ENCODE measurements around the gene JAZF1. TPM values are rescaled to one million over a fixed set of nuclear protein-coding genes. Genes with fewer than 3 reads are reported as not detected.
"Not testable (repeated sequence)": the region's sequence is repeated elsewhere in the genome, so short reads cannot be mapped to it uniquely, and the experiment has no call there.

Gene JAZF1
- total RNA-seq, 4 donors from 2014 or later = 1.6 to 8.6 (median 5.3) TPM

DNA sequence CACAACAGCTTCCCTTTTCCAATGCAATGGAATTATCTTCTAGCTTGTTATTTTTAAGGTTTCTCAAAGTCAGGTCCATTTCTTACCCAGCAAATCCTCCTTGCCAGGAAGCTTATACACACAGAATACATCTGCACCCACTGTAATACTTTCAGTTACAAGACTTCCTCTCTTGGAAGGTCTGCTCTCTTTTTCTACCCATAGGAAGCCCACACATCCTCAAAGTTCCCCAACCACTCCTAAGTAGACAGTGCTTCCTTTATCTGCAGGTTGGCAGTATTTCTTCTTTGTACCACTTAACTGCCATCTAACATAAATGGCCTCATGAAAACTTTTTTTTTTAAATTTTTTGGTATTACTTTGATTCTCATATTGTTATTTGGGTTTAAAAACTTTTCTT is 285.0 kb downstream of the JAZF1 start:
- no peak for ATAC-seq
- no peak overlapping the region for H3K4me3 ChIP-seq
- TF ChIP-seq, protein P1, sequence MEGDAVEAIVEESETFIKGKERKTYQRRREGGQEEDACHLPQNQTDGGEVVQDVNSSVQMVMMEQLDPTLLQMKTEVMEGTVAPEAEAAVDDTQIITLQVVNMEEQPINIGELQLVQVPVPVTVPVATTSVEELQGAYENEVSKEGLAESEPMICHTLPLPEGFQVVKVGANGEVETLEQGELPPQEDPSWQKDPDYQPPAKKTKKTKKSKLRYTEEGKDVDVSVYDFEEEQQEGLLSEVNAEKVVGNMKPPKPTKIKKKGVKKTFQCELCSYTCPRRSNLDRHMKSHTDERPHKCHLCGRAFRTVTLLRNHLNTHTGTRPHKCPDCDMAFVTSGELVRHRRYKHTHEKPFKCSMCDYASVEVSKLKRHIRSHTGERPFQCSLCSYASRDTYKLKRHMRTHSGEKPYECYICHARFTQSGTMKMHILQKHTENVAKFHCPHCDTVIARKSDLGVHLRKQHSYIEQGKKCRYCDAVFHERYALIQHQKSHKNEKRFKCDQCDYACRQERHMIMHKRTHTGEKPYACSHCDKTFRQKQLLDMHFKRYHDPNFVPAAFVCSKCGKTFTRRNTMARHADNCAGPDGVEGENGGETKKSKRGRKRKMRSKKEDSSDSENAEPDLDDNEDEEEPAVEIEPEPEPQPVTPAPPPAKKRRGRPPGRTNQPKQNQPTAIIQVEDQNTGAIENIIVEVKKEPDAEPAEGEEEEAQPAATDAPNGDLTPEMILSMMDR (IDR thresholded peaks at IDR 0.05 in 4 of 5, conservative IDR thresholded peaks at IDR 0.05 in 1 of 5) = no peak
- TF ChIP-seq POLR2A (IDR thresholded peaks at IDR 0.05) = no peak
- peaks cover 0 to 12% of the 10 kb centered on the region in 2 donors for H3K4me1 ChIP-seq
- intact Hi-C loops (cut with DNase I; ENCODE audit: low total_unique reads) = no loop called here
- no peak overlapping the region for H3K27ac ChIP-seq
- DNase-seq = no peak
- no peaks in the 10 kb centered on the region for H3K9me3 ChIP-seq
- in situ Hi-C loops (cut with MboI; ENCODE audit: low sequenced_read_pairs in 4 of 4) = no loop called here
- peaks cover 0 to 3% of the 10 kb centered on the region in 2 donors for H3K36me3 ChIP-seq
- H3K27me3 ChIP-seq = no peaks in the 10 kb centered on the region

DNA sequence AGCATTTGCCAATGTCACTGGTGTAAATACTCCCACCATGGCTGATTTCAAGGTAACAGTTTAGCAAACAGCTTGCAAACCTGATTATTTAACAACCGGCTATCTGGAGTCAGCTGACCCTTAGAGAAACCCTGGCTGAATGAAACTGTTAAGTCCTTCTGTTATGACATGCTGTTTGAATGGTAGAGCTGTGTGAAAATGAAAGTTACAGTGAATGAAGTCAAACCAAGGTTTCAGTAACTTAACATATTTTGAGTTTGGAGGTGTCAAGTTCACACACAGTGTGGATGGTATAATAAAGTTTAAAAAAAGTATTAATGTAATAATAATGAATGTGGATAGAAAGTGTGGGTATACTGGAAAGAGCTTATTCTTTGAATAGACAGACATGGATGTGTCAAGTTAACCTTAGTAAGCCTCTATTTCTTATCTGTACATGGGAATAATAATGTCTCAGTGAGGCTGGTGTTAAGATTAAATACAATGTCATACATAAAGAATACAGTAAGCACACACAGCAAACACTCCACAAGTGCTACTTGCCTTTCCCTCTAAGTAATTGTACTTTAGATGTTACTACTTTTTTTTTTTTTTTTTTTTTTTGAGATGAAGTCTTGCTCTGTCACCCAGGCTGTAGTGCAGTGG is 290.3 kb downstream of the JAZF1 start:
- ATAC-seq (no peak), DNase-seq (no peak)
- H3K4me3 ChIP-seq = no peak overlapping the region
- H3K27me3 ChIP-seq = no peaks in the 10 kb centered on the region
- peaks cover 0 to 3% of the 10 kb centered on the region in 2 donors for H3K36me3 ChIP-seq
- intact Hi-C loops (cut with DNase I; ENCODE audit: low total_unique reads) (no loop called here), in situ Hi-C loops (cut with MboI; ENCODE audit: low sequenced_read_pairs in 4 of 4) (no loop called here)
- H3K27ac ChIP-seq = no peak overlapping the region
- no peaks in the 10 kb centered on the region for H3K9me3 ChIP-seq
- no peaks in the 10 kb centered on the region for H3K4me1 ChIP-seq
- TF ChIP-seq, protein P1 (IDR thresholded peaks at IDR 0.05 in 4 of 5, conservative IDR thresholded peaks at IDR 0.05 in 1 of 5) = no peak
- TF ChIP-seq POLR2A (IDR thresholded peaks at IDR 0.05) = no peak

DNA sequence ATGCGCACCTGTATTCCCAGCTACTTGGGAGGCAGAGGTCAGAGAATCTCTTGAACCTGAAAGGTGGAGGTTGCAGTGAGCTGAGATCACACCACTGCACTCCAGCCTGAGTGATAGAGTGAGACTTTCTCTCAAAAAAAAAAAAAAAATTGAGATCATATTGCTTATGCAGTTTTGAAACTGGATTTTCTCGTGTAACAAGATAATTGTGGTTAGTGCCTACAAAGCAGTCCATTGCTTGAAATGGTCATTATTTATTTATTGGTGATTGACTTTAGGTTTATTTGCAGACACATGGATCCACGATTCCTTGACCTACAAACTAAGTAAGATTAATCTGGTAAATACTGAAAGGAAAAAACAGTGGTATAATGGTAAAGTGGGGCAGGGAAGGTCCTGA is 290.8 kb downstream of the JAZF1 start:
- H3K27ac ChIP-seq = no peak overlapping the region
- DNase-seq (no peak), ATAC-seq (no peak)
- TF ChIP-seq POLR2A (IDR thresholded peaks at IDR 0.05) = no peak
- TF ChIP-seq, protein P1 (IDR thresholded peaks at IDR 0.05 in 4 of 5, conservative IDR thresholded peaks at IDR 0.05 in 1 of 5) = no peak
- H3K4me3 ChIP-seq = no peak overlapping the region
- in situ Hi-C loops (cut with MboI; ENCODE audit: low sequenced_read_pairs in 4 of 4) = no loop called here
- H3K9me3 ChIP-seq = no peaks in the 10 kb centered on the region
- H3K4me1 ChIP-seq = no peaks in the 10 kb centered on the region
- intact Hi-C loops (cut with DNase I; ENCODE audit: low total_unique reads) = no loop called here
- H3K27me3 ChIP-seq = no peaks in the 10 kb centered on the region
- H3K36me3 ChIP-seq = peaks cover 0 to 3% of the 10 kb centered on the region in 2 donors

DNA sequence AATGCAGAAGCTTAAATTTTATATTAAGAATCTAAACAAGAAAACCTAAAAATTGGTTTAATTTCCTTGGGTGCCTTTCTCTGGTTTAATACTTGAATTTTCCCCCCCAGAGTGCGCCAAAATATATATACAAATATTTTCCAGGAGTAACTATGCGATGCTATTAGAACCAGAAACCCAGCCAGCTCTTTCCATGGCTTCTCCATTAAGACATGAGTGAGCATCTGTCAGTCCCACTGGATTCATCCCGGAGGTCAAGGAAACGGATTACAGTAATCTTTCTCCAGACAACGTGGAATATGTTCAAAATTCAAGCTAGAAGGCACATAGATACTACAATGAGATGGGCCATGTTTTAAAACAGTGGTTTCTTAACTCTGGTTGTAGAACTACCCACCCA is 291.9 kb downstream of the JAZF1 start:
- in situ Hi-C loops (cut with MboI; ENCODE audit: low sequenced_read_pairs in 4 of 4) (no loop called here), intact Hi-C loops (cut with DNase I; ENCODE audit: low total_unique reads) (no loop called here)
- ATAC-seq = no peak
- H3K4me1 ChIP-seq = no peaks in the 10 kb centered on the region
- H3K27ac ChIP-seq = no peak overlapping the region
- no peak for DNase-seq
- H3K27me3 ChIP-seq = no peaks in the 10 kb centered on the region
- H3K9me3 ChIP-seq = no peaks in the 10 kb centered on the region
- no peak for TF ChIP-seq POLR2A (IDR thresholded peaks at IDR 0.05)
- TF ChIP-seq, protein P1 (IDR thresholded peaks at IDR 0.05 in 4 of 5, conservative IDR thresholded peaks at IDR 0.05 in 1 of 5) = no peak
- H3K4me3 ChIP-seq = no peak overlapping the region
- H3K36me3 ChIP-seq = peaks cover 0 to 3% of the 10 kb centered on the region in 2 donors

DNA sequence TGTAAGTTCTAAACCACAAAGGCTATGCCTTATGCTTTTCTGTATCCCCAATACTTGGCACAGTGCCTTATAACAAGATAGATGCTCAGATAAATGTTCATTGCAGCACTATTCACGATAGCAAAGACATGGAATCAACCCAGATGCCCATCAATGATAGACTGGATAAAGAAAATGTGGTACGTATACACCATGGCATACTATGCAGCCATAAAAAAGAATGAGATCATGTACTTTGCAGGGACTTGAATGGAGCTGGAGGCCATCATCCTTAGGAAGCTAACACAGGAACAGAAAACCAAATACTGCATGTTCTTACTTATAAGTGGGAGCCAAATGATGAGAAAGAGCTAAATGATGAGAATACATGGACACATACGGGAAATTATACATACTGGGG is 293.9 kb downstream of the JAZF1 start:
- H3K9me3 ChIP-seq; in situ Hi-C loops (cut with MboI; ENCODE audit: low sequenced_read_pairs in 4 of 4); H3K4me3 ChIP-seq; H3K27me3 ChIP-seq; H3K27ac ChIP-seq; DNase-seq; intact Hi-C loops (cut with DNase I; ENCODE audit: low total_unique reads); ATAC-seq; H3K36me3 ChIP-seq; H3K4me1 ChIP-seq: not testable (repeated sequence)
